ENCODE measurements around the gene PSMC1. TPM values are rescaled to one million over a fixed set of nuclear protein-coding genes. Genes with fewer than 3 reads are reported as not detected.
"Not testable (repeated sequence)": the region's sequence is repeated elsewhere in the genome, so short reads cannot be mapped to it uniquely, and the experiment has no call there.

Gene PSMC1
- total and polyA plus RNA-seq, 10 of the 15 experiments (the other 5 are each of a cell fraction or from before 2014, with no cell fraction given), result 97.4 to 286 (median 209) TPM

DNA sequence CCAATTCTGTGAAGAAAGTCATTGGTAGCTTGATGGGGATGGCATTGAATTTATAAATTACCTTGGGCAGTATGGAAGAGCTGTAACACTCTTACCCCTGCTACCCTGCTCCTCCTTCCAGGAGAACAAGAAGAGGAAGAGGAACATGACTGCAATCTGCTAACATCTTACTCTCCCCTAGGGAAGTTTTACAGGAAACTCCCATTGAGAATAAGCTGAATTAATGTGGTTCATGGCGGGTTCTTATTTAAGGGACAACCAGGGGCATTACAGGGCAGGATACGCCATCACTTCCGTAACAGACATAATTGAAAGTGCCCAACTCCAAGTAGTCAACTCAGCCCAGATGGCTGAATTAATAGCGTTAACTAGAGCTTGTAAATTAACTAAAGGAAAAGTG is 9.4 kb upstream of the PSMC1 start (continued):
- TF ChIP-seq, protein P1, sequence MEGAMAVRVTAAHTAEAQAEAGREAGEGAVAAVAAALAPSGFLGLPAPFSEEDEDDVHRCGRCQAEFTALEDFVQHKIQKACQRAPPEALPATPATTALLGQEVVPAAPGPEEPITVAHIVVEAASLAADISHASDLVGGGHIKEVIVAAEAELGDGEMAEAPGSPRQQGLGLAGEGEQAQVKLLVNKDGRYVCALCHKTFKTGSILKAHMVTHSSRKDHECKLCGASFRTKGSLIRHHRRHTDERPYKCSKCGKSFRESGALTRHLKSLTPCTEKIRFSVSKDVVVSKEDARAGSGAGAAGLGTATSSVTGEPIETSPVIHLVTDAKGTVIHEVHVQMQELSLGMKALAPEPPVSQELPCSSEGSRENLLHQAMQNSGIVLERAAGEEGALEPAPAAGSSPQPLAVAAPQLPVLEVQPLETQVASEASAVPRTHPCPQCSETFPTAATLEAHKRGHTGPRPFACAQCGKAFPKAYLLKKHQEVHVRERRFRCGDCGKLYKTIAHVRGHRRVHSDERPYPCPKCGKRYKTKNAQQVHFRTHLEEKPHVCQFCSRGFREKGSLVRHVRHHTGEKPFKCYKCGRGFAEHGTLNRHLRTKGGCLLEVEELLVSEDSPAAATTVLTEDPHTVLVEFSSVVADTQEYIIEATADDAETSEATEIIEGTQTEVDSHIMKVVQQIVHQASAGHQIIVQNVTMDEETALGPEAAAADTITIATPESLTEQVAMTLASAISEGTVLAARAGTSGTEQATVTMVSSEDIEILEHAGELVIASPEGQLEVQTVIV (IDR thresholded peaks at IDR 0.05; ENCODE audit: borderline replicate concordance, partially characterized antibody), result no peak
- TF ChIP-seq KLF5 (IDR thresholded peaks at IDR 0.05; ENCODE audit: partially characterized antibody), result no peak

DNA sequence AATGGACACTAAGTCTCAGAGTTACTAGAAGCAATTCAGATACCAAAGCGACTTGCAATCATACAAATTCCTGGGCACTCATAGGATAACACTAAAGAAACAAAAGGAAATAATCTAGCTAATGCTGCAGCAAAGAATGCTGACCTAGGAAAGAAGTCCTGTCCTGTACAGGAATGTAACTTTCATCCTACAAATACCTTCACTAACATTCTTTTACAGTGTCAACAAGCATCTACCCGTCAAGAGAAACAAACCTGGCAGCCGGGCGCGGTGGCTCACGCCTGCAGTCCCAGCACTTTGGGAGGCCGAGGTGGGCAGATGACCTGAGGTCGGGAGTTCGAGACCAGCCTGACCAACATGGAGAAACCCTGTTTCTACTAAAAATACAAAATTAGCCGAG is 8.9 kb upstream of the PSMC1 start:
- 63% methylated on average over 10 of the region's 10 CpGs for WGBS (ENCODE audit: insufficient coverage, insufficient replicate concordance, low lambda C conversion rate, missing lambda C conversion rate)
- H3K4me3 ChIP-seq; ATAC-seq; SMC1A ChIA-PET (ENCODE audit: uncharacterized antibody, unreplicated experiment); H4K20me1 ChIP-seq (ENCODE audit: control insufficient read depth, insufficient read depth); DNase-seq (ENCODE audit: low read depth, low spot score); H3K9me3 ChIP-seq (replicated peaks; ENCODE audit: control insufficient read depth, insufficient read depth, low read length); H3K27me3 ChIP-seq (replicated peaks in 1 of 2; ENCODE audit: control insufficient read depth in 2 of 2, insufficient read depth in 2 of 2, low read length in 1 of 2); CTCF ChIA-PET; H3K79me2 ChIP-seq (ENCODE audit: control insufficient read depth, insufficient read depth, low read length); H3K27ac ChIP-seq (ENCODE audit: control insufficient read depth, insufficient read depth); H2AFZ ChIP-seq (ENCODE audit: control insufficient read depth, low read depth, low read length); intact Hi-C loops (cut with micrococcal nuclease; ENCODE audit: unreplicated experiment); RAD21 ChIA-PET (ENCODE audit: unreplicated experiment); POLR2A ChIA-PET; H3K4me1 ChIP-seq (ENCODE audit: control insufficient read depth, insufficient read depth, low read length); H3K36me3 ChIP-seq (ENCODE audit: control insufficient read depth in 2 of 2, insufficient read depth in 2 of 2, low read length in 1 of 2); in situ Hi-C loops (cut with MboI); H3K4me2 ChIP-seq (ENCODE audit: control insufficient read depth, insufficient read depth); H3K9ac ChIP-seq (ENCODE audit: control insufficient read depth, insufficient read depth, low read length); BruUV-seq (replicated peaks); FAIRE-seq: not testable (repeated sequence)

DNA sequence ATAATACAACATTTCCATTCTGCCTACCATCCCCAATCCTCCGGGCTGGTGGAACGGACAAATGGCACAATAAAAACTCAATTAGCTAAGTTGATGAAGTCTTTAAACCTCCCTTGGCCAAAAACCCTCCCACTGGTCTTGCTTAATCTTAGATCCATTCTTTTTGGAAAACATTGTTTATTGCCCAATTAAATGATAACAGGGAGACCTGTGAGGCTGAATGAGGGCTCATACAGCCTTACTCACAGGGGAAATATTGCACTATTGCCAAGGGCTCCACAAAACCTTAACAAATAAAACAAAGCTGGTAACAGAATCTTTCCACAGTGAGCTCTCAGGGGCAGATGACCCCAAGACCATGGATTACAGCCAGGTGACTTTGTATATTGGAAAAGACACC is 7.8 kb upstream of the PSMC1 start:
- H3K27me3 ChIP-seq (replicated peaks in 1 of 2; ENCODE audit: control insufficient read depth in 2 of 2, insufficient read depth in 2 of 2, low read length in 1 of 2), result no peaks in the 10 kb centered on the region
- no peak overlapping the region for H3K4me3 ChIP-seq
- no peaks in the 10 kb centered on the region for H4K20me1 ChIP-seq (ENCODE audit: control insufficient read depth, insufficient read depth)
- H3K36me3 ChIP-seq (ENCODE audit: control insufficient read depth in 2 of 2, insufficient read depth in 2 of 2, low read length in 1 of 2), result no peaks in the 10 kb centered on the region
- BruUV-seq (replicated peaks), result no TSS peak
- H3K4me2 ChIP-seq (ENCODE audit: control insufficient read depth, insufficient read depth), result no peak overlapping the region
- no peak overlapping the region for H3K27ac ChIP-seq (ENCODE audit: control insufficient read depth, insufficient read depth)
- no peak for FAIRE-seq
- H3K9ac ChIP-seq (ENCODE audit: control insufficient read depth, insufficient read depth, low read length), result no peak overlapping the region
- intact Hi-C loops (cut with micrococcal nuclease; ENCODE audit: unreplicated experiment), result no loop called here
- in situ Hi-C loops (cut with MboI), result no loop called here
- WGBS (ENCODE audit: insufficient coverage, insufficient replicate concordance, low lambda C conversion rate, missing lambda C conversion rate), result 35% methylated on average over 2 of the region's 2 CpGs
- ChIA-PET POLR2A (no interaction called here), RAD21 (ENCODE audit: unreplicated experiment) (no interaction called here), SMC1A (ENCODE audit: uncharacterized antibody, unreplicated experiment) (no interaction called here), CTCF (no interaction called here)
- ATAC-seq, result no peak
- no peak for DNase-seq (ENCODE audit: low read depth, low spot score)
- no peaks in the 10 kb centered on the region for H3K4me1 ChIP-seq (ENCODE audit: control insufficient read depth, insufficient read depth, low read length)
- no peaks in the 10 kb centered on the region for H3K9me3 ChIP-seq (replicated peaks; ENCODE audit: control insufficient read depth, insufficient read depth, low read length)
- H3K79me2 ChIP-seq (ENCODE audit: control insufficient read depth, insufficient read depth, low read length), result no peaks in the 10 kb centered on the region
- no peak overlapping the region for H2AFZ ChIP-seq (ENCODE audit: control insufficient read depth, low read depth, low read length)
- TF ChIP-seq CBX3 (IDR thresholded peaks at IDR 0.05; ENCODE audit: borderline replicate concordance, low read depth) (no peak), RFX5 (IDR thresholded peaks at IDR 0.05; ENCODE audit: low read depth, low read length) (no peak), RB1 (IDR thresholded peaks at IDR 0.05; ENCODE audit: borderline replicate concordance) (no peak), SMC3 (IDR thresholded peaks at IDR 0.05; ENCODE audit: borderline replicate concordance, low read length) (no peak)
- TF ChIP-seq, protein P2, sequence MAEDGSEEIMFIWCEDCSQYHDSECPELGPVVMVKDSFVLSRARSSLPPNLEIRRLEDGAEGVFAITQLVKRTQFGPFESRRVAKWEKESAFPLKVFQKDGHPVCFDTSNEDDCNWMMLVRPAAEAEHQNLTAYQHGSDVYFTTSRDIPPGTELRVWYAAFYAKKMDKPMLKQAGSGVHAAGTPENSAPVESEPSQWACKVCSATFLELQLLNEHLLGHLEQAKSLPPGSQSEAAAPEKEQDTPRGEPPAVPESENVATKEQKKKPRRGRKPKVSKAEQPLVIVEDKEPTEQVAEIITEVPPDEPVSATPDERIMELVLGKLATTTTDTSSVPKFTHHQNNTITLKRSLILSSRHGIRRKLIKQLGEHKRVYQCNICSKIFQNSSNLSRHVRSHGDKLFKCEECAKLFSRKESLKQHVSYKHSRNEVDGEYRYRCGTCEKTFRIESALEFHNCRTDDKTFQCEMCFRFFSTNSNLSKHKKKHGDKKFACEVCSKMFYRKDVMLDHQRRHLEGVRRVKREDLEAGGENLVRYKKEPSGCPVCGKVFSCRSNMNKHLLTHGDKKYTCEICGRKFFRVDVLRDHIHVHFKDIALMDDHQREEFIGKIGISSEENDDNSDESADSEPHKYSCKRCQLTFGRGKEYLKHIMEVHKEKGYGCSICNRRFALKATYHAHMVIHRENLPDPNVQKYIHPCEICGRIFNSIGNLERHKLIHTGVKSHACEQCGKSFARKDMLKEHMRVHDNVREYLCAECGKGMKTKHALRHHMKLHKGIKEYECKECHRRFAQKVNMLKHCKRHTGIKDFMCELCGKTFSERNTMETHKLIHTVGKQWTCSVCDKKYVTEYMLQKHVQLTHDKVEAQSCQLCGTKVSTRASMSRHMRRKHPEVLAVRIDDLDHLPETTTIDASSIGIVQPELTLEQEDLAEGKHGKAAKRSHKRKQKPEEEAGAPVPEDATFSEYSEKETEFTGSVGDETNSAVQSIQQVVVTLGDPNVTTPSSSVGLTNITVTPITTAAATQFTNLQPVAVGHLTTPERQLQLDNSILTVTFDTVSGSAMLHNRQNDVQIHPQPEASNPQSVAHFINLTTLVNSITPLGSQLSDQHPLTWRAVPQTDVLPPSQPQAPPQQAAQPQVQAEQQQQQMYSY (CRISPR knock-in tag; IDR thresholded peaks at IDR 0.05), result no peak
- TF ChIP-seq, protein P3, sequence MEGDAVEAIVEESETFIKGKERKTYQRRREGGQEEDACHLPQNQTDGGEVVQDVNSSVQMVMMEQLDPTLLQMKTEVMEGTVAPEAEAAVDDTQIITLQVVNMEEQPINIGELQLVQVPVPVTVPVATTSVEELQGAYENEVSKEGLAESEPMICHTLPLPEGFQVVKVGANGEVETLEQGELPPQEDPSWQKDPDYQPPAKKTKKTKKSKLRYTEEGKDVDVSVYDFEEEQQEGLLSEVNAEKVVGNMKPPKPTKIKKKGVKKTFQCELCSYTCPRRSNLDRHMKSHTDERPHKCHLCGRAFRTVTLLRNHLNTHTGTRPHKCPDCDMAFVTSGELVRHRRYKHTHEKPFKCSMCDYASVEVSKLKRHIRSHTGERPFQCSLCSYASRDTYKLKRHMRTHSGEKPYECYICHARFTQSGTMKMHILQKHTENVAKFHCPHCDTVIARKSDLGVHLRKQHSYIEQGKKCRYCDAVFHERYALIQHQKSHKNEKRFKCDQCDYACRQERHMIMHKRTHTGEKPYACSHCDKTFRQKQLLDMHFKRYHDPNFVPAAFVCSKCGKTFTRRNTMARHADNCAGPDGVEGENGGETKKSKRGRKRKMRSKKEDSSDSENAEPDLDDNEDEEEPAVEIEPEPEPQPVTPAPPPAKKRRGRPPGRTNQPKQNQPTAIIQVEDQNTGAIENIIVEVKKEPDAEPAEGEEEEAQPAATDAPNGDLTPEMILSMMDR (IDR thresholded peaks at IDR 0.05 in 2 of 3, conservative IDR thresholded peaks at IDR 0.05 in 1 of 3; ENCODE audit: control insufficient read depth in 2 of 3, extremely low read depth in 1 of 3, insufficient read depth in 1 of 3, low read depth in 3 of 3, low read length in 3 of 3), result no peak
